K562 (cell line): ENCODE measurements around the gene GCG. TPM values are rescaled to one million over a fixed set of nuclear protein-coding genes. Genes with fewer than 3 reads are reported as not detected.
A peak's percentile ranks its signal among the peaks of the same experiment; 100 is the strongest.

Experiments
- CCNT2 ChIP-seq: IDR thresholded peaks from 2 replicates; pipeline ENCODE4 v1.6.1; 2011; ENCODE audit warnings: borderline replicate concordance, low read depth, mild to moderate bottlenecking, moderate library complexity, mixed read lengths, low read length; ENCODE audit not compliant: insufficient read length; ENCODE audit errors: extremely low read depth
- CREB1 ChIP-seq, 2 experiments: sonication (generic) in 1 of 2; formaldehyde crosslinking in 1 of 2; IDR thresholded peaks; 2 replicates each; pipeline versions ENCODE4 v1.6.1 to v1.8.0; 2012 to 2022; ENCODE audit warnings: inconsistent platforms in 1 of 2, mild to moderate bottlenecking in 1 of 2, missing genetic modification reagents in 1 of 2, moderate library complexity in 1 of 2
- CREB3 ChIP-seq: fragments of 450-650 bp; conservative IDR thresholded peaks from 2 replicates; pipeline ENCODE4 v1.6.1; 2016; ENCODE audit warnings: missing genetic modification characterization, low read depth, mild to moderate bottlenecking, missing compliant biosample characterization, moderate library complexity
- CTCF ChIP-seq, 3 experiments: IDR thresholded peaks in 2 of 3; conservative IDR thresholded peaks in 1 of 3; 2 replicates each; pipeline ENCODE4 v1.5.1; 2011 to 2012; ENCODE audit warnings: low read length in 3 of 3, mild to moderate bottlenecking in 3 of 3, control low read depth in 2 of 3, improper control_type of control experiment in 1 of 3, inconsistent platforms in 1 of 3, low read depth in 1 of 3, mixed read lengths in 1 of 3, moderate library complexity in 1 of 3; ENCODE audit not compliant: insufficient read depth in 2 of 3
- E2F3 ChIP-seq: fragments of 250-450 bp; sonication (Bioruptor Pico); IDR thresholded peaks from 2 replicates; pipeline ENCODE4 v1.4.0; 2020; ENCODE audit warnings: mild to moderate bottlenecking
- MBD1 ChIP-seq: fragments of 250-450 bp; sonication (Bioruptor Pico); IDR thresholded peaks from 2 replicates; pipeline ENCODE4 v1.8.0; 2022; ENCODE audit warnings: inconsistent platforms
- PHF21A ChIP-seq: fragments of 450-650 bp; IDR thresholded peaks from 2 replicates; pipeline ENCODE4 v1.6.1; 2017; ENCODE audit warnings: low read depth, borderline replicate concordance
- RAD21 ChIP-seq, 2 experiments: fragments of 250-450 bp in 1 of 2; fragments of 450-650 bp in 1 of 2; sonication (Bioruptor Pico) in 1 of 2; formaldehyde crosslinking in 1 of 2; IDR thresholded peaks in 1 of 2; conservative IDR thresholded peaks in 1 of 2; 2 replicates each; pipeline versions ENCODE4 v1.4.0 to v1.8.0; 2020 to 2022; ENCODE audit warnings: mild to moderate bottlenecking in 2 of 2, moderate library complexity in 1 of 2
- SMARCB1 ChIP-seq: IDR thresholded peaks from 2 replicates; pipeline ENCODE4 v1.6.1; 2011; ENCODE audit warnings: improper control_type of control experiment, low read depth; ENCODE audit not compliant: insufficient read length
- polyA plus RNA-seq, 8 experiments: library from polyadenylated mRNA; depleted of rRNA in 4 of 8; stranded (reverse) in 5 of 8; unstranded in 3 of 8; fragments of >200 nt; fragmentation: Nextera tagmentation in 2 of 8; fragmentation: Illumina TruSeq in 1 of 8; extraction: Ambion mirVana in 2 of 8; extraction: Trizol in 1 of 8; gene quantifications; 2 replicates each; pipeline versions ENCODE4 v1.2.1 to v1.2.3, GENCODE V29; 2011 to 2014; ENCODE audit warnings: inconsistent platforms in 1 of 8, missing spikeins in 1 of 8
- total RNA-seq, 7 experiments: library from RNA; depleted of rRNA in 6 of 7; stranded (reverse); fragments of >200 nt in 6 of 7; fragmentation: Illumina TruSeq in 2 of 7; extraction: Trizol in 2 of 7; gene quantifications; 2 replicates each; pipeline versions ENCODE4 v1.2.1 to v1.2.3, GENCODE V29; 2011 to 2021; ENCODE audit warnings: low replicate concordance in 1 of 7

The GCG gene
- total and polyA plus RNA-seq, 9 of the 15 experiments (the other 6 are each of a cell fraction or from before 2014, with no cell fraction given) = not detected

- TF ChIP-seq MBD1 = no peak
- TF ChIP-seq CTCF (IDR thresholded peaks at IDR 0.05 in 2 of 3, conservative IDR thresholded peaks at IDR 0.05 in 1 of 3; ENCODE audit: insufficient read depth in 2 of 3, low read depth in 1 of 3, low read length in 3 of 3) = peak in 2 of 3 experiments; percentile 41 to 44; a peak in 3 of 6 replicates
- TF ChIP-seq CCNT2 = no peak
- TF ChIP-seq SMARCB1 = no peak
- TF ChIP-seq PHF21A = no peak
- no peak for TF ChIP-seq CREB1 (IDR thresholded peaks at IDR 0.05)
- no peak for TF ChIP-seq CREB1 (CRISPR knock-in tag; IDR thresholded peaks at IDR 0.05)
- no peak for TF ChIP-seq CREB3 (tag)
- no peak for TF ChIP-seq E2F3 (CRISPR knock-in tag)
- TF ChIP-seq RAD21 (CRISPR knock-in tag; conservative IDR thresholded peaks at IDR 0.05 in 1 of 2, IDR thresholded peaks at IDR 0.05 in 1 of 2) = peak; percentile 7 to 42; a peak in 2 of 4 replicates
Measured at GRCh38 chr2:162153608-162154224, 1.7 kb upstream of the GCG start (continued).
